ENCODE results near the gene HEPN1.
A peak's percentile ranks its signal among the peaks of the same experiment; 100 is the strongest.

HEPN1 gene

DNA sequence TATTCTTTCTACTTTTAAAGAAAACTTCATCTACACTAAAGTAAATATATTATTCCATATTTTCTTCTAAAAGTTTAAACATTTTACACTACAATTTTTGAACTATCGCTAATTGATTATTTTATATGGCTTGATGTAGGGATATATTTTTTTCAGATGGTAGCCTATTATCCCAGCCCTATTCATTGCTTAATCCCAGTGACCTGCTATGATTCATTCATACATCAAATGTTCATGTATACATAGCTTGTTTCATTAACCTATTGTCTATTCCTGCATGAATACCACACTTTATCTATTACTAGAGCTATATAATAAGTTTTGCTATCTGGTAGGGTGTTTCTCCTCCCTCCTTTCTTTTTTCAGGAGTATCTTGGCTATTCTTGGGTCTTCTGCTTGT, 16.4 kb upstream of the HEPN1 start:
- DNase-seq: no peak

DNA sequence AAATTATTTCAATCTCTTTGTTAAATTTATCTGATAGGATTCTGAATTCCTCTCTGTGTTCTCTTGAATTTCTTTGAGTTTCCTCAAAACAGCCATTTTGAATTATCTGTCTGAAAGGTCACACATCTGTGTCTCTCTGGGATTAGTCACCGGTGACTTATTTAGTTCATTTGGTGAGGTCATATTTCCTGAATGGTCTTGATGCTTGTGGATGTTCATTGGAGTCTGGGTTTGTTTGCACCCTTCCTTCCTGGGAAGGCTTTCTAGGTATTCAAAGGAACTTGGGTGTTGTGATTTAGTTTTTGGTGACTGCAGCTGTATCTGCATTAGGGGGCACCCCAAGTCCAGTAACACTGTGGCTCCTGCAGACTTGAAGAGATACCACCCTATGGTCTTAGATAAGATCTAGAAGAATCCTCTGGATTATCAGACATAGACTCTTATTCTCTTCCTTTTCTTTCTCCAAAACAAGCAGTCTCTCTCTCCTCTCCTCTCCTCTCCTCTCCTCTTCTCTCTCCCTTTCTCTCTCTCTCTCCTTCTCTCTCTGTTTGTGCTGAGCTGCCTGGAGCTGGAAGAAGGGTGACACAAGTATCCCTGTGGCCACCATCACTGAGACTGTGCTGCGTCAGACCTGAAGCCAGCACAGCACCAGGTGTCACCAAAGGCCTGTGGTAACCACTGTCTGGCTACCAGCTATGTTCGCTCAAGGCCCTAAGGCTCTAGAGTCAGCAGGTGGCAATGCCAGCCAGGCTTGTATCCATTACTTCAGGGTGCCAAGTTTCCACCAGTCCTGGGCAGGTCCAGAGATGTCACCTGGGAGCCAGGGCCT, 3.3 kb upstream of the HEPN1 start:
- DNase-seq: no peak

DNA sequence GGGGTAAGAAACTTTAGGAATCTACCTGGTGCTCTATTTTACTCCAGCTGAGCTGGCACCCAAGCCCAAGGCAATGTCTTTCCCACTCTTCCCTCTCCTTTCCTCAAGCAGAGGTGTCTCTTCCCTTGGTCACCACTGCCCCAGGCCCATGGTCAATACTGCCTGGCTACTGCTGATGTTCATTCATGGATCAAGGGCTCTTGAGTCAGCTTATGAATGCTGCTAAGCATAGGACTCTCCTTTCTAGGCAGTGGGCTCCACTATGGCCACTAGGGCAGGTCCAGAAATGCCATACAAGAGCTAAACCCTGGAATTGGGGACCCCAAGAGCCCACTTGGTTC, 2.7 kb upstream of the HEPN1 start:
- no peak for DNase-seq

DNA sequence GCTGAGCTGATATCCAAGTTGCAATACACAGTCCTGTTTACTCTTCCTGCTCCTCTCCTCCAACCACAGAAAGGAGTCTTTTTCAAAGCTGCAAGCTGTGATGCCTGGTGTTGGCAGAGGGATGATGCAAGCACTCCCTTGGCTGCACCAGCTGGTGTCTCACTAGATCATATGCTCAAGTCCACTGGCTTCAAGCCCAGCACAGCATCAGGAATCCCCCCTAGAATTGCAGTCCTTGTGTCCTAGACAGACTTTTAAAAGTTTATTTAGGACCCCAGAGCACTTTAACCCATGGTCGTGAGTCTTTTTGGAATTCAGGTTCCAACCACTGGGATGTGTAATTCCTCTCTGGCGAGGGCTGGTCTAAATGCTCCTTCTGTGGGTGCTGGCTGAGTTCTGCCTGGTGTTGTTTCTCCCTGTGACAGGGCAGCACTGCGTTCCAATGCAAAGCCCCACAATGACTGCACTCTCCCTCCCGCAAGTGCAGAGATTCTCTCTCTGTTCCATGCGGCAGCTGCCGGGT, 1.9 kb upstream of the HEPN1 start:
- peak; percentile 92 for DNase-seq

DNA sequence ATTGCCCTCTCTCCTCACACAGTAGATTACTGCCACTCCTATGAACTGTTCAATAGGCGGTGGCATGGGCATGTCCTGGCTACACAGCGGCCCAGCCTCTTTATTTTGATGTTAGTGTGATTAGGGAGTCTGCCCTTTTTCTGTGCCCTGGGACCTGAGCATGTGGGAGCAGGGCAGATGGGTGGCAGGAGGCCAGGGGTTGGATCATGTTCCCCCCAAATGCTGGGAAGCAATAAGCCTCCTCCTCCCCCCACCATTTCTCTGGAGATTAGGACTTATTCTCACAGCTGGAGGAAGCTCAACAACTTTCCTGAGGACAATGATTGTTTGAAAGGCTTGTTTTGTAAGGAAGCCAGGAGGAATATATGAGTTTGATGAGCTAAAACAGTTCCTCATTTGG, 848 bp downstream of the HEPN1 start:
- DNase-seq: no peak

GRCh38 chr11:124920356-124920755, 1.3 kb downstream of the HEPN1 start:
- no peak for DNase-seq

DNA sequence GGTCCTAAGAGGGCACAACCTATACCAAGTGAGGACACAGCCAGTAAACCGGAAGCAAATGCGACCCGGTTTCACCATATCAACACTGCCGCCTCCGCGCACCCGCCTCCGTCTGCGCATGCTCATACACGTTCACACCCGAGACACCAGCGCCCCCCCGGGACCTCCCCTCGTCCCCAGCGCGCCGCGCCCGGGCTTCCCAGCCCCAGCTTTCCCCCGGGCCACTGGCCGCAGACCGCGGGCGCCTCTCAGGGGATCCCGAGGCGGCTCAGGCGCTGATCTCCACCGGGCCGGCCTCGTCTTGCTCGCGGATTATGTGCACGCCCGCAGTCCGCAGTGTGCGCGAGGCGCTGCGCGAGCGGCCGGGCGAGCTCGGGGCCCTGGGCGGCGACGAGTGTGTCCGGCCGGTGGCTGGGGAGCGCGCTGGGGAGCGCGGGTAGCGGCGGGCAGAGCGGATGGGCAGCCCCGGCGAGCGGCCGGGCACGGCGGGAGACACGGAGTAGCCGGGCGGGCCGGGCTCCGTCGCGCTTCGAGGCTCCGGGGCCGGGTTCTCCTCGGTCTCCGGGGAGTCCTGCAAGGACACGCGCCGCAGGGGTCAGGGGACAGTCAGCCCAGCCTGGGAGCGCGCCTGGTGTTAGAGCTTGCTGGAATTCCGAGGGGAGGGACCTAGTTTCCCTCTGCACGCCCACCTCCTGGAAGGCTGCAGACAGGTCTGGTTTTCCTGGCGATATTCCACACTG, 2.0 kb downstream of the HEPN1 start:
- no peak for DNase-seq

GRCh38 chr11:124922831-124923230, 3.8 kb downstream of the HEPN1 start:
- DNase-seq: no peak

- DNase-seq: no peak
Measured at GRCh38 chr11:124923296-124923695, 4.2 kb downstream of the HEPN1 start.

GRCh38 chr11:124928942-124929665, 10.1 kb downstream of the HEPN1 start:
- peak; percentile 70 for DNase-seq

DNA sequence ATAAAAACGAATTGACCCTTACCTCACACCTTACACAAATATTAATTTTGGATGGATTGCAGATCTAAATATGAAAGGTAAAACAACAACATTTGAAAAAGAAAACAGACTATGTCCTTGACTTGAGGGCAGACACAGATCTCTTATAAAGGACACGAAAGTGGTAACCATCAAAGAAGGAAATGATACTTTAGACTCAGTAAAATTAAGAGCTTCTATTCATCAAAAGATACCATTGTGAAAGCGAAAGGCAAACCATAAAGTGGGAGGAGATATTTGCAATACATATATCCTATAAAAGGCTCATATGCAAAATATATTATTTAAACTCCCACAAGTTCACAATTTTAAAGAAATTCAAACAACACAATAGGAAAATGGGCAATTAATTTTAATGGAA, 11.7 kb downstream of the HEPN1 start:
- DNase-seq: no peak

DNA sequence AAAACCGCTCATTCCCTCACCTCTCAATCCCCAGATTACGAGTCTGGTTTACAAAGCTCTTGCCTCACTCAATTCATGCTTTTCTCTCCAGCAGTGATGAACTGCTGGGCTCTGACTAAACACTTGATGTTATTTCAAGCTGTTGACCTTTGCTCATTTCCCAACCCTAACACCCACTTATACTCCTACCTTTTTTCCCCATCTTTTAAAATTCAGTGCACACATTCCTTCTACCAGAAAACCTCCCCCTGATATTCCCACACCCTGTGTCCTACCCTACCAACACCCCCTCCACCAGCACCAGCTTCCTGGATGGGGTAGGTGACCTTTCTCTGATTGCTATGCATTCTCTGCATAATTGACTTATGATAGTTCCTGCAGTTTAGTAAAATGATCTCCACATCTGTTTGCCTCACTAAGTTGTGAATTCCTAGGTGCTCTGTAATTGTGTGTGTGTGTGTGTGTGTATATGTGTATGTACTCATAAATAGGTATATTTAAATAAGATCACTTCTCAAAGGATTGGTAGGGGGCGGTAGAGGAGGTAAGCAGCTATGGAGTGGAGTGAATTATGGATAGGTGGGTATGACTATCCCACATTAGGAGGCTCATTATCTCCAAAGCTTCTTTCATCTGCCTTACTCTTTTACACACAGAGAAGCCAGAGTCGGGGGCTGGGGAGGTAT, 16.0 kb downstream of the HEPN1 start:
- DNase-seq: peak; percentile 63

DNA sequence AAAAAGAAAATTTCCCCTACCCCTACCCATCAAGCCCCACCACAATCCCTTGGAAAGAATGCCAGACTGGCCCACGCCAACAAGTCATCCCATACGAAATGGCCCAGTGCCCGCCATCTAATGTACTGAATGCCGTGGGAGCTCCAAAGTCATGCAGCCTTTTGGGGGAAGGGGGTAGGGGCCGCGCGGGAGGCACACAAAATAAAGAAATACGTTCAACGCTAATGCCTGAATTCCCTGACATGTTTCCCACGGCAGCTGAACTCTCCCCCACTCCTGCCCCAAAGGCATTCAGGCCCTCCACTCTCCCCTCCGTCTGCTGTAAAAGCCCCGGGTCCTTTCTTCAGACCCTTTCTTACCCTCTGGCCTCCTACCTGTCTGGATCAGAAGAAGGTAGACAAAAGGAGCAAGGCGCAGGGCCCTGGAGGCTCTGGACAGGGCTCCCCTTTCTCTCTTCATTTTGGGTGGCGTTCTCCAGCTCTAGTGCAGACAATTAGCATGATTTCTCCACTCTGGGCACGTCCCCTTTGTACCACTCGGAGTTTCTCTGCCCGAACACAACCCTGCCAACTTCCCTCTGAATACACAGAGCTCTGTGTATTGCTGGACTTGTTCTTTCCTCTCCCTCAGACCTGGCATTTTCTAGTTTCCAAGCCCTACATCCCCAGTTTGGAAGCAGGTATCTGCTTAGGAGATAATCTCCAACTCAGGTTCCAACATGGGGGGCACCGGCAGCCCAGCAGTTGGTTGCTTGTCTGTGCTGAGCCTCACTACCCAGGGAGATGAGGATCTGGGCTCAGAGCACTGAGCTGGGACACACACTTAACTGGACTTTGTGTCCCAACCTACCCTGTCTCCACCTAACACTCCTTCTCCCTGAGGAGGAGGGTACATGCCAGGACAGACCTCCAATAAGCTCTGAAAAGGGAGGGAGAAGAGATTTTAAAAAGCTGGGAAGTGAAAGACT, 16.8 kb downstream of the HEPN1 start, which contains the start of gene HEPACAM:
Gene HEPACAM, minus strand, starts transcription at position 500 of the 967 bp plus-strand sequence. Its CDS starts 41 bp downstream, at position 459.
- peak; percentile 92 for DNase-seq

DNA sequence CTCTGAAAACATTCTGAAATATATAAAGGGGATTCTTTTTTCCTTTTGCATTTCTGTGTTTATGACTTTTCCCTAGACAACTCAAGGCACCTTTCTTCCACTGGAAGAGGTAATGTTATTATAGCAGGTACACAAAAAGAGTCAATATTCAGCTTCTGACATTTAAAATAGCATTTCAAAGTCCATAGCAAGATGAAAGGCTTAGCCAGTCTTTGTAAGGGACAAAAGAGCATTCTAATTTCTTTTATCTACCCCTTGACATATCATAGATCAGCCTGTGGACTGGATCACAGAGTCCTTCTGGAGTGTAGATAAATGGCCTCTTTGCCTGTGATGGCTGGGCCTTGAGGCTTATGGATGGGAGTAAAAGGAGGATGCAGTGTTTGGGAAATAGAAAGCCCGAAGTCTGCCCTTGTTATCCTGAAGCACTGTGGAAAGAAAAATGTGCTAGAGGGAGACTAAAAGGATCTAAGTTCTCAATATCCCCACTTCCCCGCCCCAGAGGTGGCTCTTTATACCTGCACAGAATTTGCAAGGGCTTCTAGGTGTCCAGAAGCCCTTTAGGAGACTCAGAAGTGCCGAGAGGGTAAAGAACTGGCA, 18.4 kb downstream of the HEPN1 start:
- DNase-seq: no peak

DNA sequence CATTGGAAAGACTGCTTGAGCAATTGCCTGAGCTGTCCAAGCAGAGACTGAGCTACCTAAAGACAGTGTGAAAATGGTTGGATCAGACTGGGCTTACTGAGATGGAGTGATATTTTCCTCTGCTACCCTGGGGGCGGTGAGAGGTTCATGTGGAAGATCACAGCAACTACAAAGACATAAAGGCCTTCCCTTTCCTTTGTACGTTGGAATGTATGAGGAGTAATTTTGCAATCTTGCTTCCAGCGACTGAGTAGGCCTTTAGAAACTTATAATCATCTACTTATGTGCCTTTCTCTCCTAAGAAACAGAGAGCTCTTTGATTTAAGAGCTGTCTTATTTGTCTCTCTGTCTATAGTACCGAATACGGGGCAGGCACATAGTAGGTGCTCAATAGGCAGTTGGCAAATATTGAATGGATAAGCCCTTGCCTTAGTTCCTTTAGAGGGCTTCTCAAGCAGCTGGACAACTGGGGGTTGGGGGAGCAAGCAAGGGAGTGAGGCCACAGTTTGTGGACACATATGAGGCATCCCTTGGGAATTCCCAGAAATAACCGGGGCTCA, 19.2 kb downstream of the HEPN1 start:
- no peak for DNase-seq

- DNase-seq: no peak
Measured at GRCh38 chr11:124938970-124939369, 19.9 kb downstream of the HEPN1 start.

DNA sequence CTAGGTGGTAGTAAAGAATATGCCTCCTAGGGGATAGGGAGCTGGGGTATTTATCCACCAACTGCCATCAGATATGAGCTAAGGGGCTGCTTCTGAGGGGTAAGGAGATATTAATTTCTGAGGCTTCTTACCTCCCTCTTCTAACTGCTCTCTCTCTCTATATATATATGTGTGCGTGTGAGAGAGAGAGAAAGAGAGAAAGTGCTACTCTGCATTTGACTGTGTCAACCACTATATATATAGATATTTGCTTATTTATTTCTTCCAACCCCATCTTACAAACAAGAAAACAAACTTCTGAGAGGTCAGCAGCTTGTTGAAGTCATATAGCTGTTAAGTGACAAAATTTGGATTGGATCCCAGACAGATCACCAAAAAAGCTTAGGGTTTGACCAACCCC, 22.7 kb downstream of the HEPN1 start:
- no peak for DNase-seq

DNA sequence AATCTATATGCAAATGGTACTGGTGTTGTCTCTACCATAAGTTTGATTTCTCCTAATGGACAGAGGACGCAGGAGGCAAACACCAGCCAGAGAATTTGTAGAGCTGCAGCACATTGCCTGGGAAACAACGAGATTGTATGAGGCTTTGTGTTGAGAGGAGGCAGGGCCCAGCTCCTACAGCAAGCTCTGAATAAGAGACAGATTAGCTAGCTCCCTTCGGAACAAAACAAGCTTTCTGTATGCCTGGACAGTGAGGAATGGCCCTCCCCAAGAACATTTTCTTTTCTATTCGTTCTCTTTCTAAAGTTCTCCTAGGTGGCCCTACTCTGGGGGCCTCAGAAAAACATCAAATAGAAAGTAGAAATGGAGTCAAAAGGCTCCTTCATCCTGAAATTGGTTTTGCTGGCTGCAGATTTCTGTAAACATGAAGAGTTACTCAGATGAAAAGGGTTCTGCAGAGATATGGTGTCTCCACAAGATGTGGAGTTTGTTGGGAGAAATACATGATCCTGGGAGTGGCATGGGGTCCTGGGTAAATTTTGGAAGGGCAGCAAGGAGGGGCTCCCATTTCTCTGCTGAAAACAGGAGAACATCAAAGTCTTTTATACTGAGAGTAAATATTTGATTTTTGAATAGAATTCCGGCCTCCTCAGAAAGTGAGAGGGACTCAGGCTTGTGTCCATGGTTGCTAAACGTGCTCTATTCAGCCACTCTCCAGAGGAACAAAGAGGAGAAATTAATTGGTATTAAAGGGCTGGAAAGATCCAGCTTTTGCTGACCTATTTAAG, 23.6 kb downstream of the HEPN1 start:
- peak; percentile 86 for DNase-seq

GRCh38 chr11:124943254-124943616, 24.2 kb downstream of the HEPN1 start:
- DNase-seq: peak; percentile 87

GRCh38 chr11:124943741-124944140, 24.7 kb downstream of the HEPN1 start:
- DNase-seq: peak; percentile 67
